HEK293 (cell line): ENCODE measurements around the gene EIF1AX.

Experiments used
- FEZF1 ChIP-seq: fragments of 450-650 bp; formaldehyde crosslinking; IDR thresholded peaks from 2 replicates; pipeline ENCODE4 v1.5.1; 2016; ENCODE audit warnings: missing biosample characterization, missing genetic modification characterization
- KLF1 ChIP-seq: fragments of 450-650 bp; formaldehyde crosslinking; IDR thresholded peaks from 2 replicates; pipeline ENCODE4 v1.5.1; 2016; ENCODE audit warnings: missing biosample characterization, missing genetic modification characterization
- KLF8 ChIP-seq: fragments of 450-650 bp; formaldehyde crosslinking; IDR thresholded peaks from 2 replicates; pipeline ENCODE4 v1.5.1; 2016; ENCODE audit warnings: missing biosample characterization, missing genetic modification characterization
- MZF1 ChIP-seq: fragments of 450-650 bp; formaldehyde crosslinking; IDR thresholded peaks from 2 replicates; pipeline ENCODE4 v1.5.1; 2017; ENCODE audit warnings: missing biosample characterization, missing genetic modification characterization, borderline replicate concordance
- ZBTB48 ChIP-seq: fragments of 450-650 bp; formaldehyde crosslinking; IDR thresholded peaks from 2 replicates; pipeline ENCODE4 v1.5.1; 2016; ENCODE audit warnings: missing biosample characterization, missing genetic modification characterization
- ZEB2 ChIP-seq: fragments of 450-650 bp; formaldehyde crosslinking; IDR thresholded peaks from 2 replicates; pipeline ENCODE4 v1.5.1; 2016; ENCODE audit warnings: missing biosample characterization, missing genetic modification characterization
- ZNF133 ChIP-seq: fragments of 450-650 bp; formaldehyde crosslinking; IDR thresholded peaks from 2 replicates; pipeline ENCODE4 v1.5.1; 2016; ENCODE audit warnings: missing biosample characterization, missing genetic modification characterization
- ZNF146 ChIP-seq: fragments of 450-650 bp; formaldehyde crosslinking; IDR thresholded peaks from 2 replicates; pipeline ENCODE4 v1.5.1; 2016; ENCODE audit warnings: missing biosample characterization, missing genetic modification characterization
- ZNF16 ChIP-seq: fragments of 450-650 bp; formaldehyde crosslinking; IDR thresholded peaks from 2 replicates; pipeline ENCODE4 v1.5.1; 2016; ENCODE audit warnings: low read depth, missing biosample characterization, missing genetic modification characterization
- ZNF248 ChIP-seq: fragments of 450-650 bp; formaldehyde crosslinking; IDR thresholded peaks from 2 replicates; pipeline ENCODE4 v1.5.1; 2017; ENCODE audit warnings: missing biosample characterization, missing genetic modification characterization
- ZNF266 ChIP-seq: fragments of 450-650 bp; formaldehyde crosslinking; IDR thresholded peaks from 2 replicates; pipeline ENCODE4 v1.5.1; 2016; ENCODE audit warnings: missing biosample characterization, missing genetic modification characterization, low read depth
- ZNF302 ChIP-seq: fragments of 450-650 bp; formaldehyde crosslinking; IDR thresholded peaks from 2 replicates; pipeline ENCODE4 v1.5.1; 2016; ENCODE audit warnings: missing biosample characterization, missing genetic modification characterization, low read depth
- ZNF335 ChIP-seq: fragments of 450-650 bp; formaldehyde crosslinking; conservative IDR thresholded peaks from 2 replicates; pipeline ENCODE4 v1.5.1; 2016; ENCODE audit warnings: missing biosample characterization, missing genetic modification characterization
- ZNF416 ChIP-seq: fragments of 450-650 bp; formaldehyde crosslinking; IDR thresholded peaks from 2 replicates; pipeline ENCODE4 v1.5.1; 2016; ENCODE audit warnings: missing biosample characterization, missing genetic modification characterization
- ZNF501 ChIP-seq: fragments of 450-650 bp; formaldehyde crosslinking; IDR thresholded peaks from 2 replicates; pipeline ENCODE4 v1.5.1; 2016; ENCODE audit warnings: missing biosample characterization, missing genetic modification characterization
- ZNF555 ChIP-seq: fragments of 450-650 bp; formaldehyde crosslinking; conservative IDR thresholded peaks from 2 replicates; pipeline ENCODE4 v1.5.1; 2017; ENCODE audit warnings: missing biosample characterization, mild to moderate bottlenecking, missing genetic modification characterization, inconsistent platforms
- ZNF776 ChIP-seq: fragments of 450-650 bp; formaldehyde crosslinking; IDR thresholded peaks from 2 replicates; pipeline ENCODE4 v1.5.0; 2017; ENCODE audit warnings: missing biosample characterization, missing genetic modification characterization, borderline replicate concordance
- ZNF777 ChIP-seq: fragments of 450-650 bp; formaldehyde crosslinking; IDR thresholded peaks from 2 replicates; pipeline ENCODE4 v1.5.1; 2017; ENCODE audit warnings: missing biosample characterization, missing genetic modification characterization, borderline replicate concordance
- ZSCAN30 ChIP-seq: fragments of 450-650 bp; IDR thresholded peaks from 2 replicates; pipeline ENCODE4 v1.5.1; 2018; ENCODE audit warnings: missing biosample characterization, mild to moderate bottlenecking, missing genetic modification characterization, moderate library complexity
- TF ChIP-seq, protein P1 (sequence below): fragments of 450-650 bp; formaldehyde crosslinking; IDR thresholded peaks from 2 replicates; pipeline ENCODE4 v1.5.1; 2016; ENCODE audit warnings: missing biosample characterization, missing genetic modification characterization
- TF ChIP-seq, protein P2 (sequence below): fragments of 450-650 bp; IDR thresholded peaks from 2 replicates; pipeline ENCODE4 v1.5.1; 2018; ENCODE audit warnings: missing biosample characterization, missing genetic modification characterization
- TF ChIP-seq, protein P3 (sequence below): fragments of 450-650 bp; formaldehyde crosslinking; IDR thresholded peaks from 2 replicates; pipeline ENCODE4 v1.5.1; 2016; ENCODE audit warnings: missing biosample characterization, missing genetic modification characterization
- TF ChIP-seq, protein P4 (sequence below): fragments of 450-650 bp; formaldehyde crosslinking; IDR thresholded peaks from 2 replicates; pipeline ENCODE4 v1.5.1; 2016; ENCODE audit warnings: missing biosample characterization, missing genetic modification characterization
- TF ChIP-seq, protein P5 (sequence below): fragments of 450-650 bp; formaldehyde crosslinking; IDR thresholded peaks from 2 replicates; pipeline ENCODE4 v1.5.1; 2017; ENCODE audit warnings: missing biosample characterization, missing genetic modification characterization

The EIF1AX gene

DNA sequence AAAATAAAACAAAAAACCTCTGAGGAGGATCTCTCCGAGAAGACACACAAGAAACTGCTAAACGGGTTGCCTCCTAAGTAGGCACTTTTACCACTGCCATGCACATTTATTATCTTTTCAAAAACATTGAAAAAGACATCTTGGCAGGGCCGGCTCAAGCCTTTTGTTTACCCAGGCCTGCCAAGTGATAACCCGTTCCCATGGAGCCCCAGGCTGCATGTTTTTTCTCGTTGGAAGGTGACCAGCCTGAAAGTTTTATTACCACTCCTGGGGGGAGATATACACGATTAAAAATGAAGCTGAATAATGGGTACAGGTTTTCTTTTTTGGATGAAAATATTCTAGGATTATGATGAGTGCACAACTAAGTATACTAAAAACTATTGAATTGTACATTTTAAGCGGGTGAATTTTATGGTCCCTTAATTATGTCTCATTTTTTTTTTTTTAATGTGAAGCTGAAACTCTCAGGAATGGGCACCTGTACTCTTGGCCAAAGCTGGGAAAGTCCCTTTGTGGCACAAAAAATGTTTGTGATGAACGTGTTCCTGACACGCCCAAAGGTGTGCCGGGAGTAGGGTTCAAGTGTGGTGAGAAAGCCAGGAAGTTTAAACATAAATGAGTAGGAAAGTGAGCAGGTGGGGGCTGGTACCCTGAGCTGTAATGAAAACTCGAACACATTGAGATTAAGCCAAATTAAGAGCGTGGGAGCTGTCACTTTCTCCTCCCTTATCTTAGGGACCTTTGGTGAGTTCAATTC, 23.4 kb downstream of the EIF1AX start (continued):
- TF ChIP-seq, protein P1, sequence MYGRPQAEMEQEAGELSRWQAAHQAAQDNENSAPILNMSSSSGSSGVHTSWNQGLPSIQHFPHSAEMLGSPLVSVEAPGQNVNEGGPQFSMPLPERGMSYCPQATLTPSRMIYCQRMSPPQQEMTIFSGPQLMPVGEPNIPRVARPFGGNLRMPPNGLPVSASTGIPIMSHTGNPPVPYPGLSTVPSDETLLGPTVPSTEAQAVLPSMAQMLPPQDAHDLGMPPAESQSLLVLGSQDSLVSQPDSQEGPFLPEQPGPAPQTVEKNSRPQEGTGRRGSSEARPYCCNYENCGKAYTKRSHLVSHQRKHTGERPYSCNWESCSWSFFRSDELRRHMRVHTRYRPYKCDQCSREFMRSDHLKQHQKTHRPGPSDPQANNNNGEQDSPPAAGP (tag by site-specific recombination), result no peak
- TF ChIP-seq ZNF302 (tag by site-specific recombination) (no peak), KLF1 (tag by site-specific recombination) (no peak), ZNF335 (tag by site-specific recombination) (no peak), ZBTB48 (peak; percentile 50; the same call in 1 of the 2 replicates), ZSCAN30 (tag by site-specific recombination) (0 out of 2 replicates have a peak, but pooled peaks have one; percentile 39), ZEB2 (no peak), KLF8 (tag by site-specific recombination) (no peak), ZNF777 (no peak), ZNF133 (tag by site-specific recombination) (no peak), MZF1 (no peak), ZNF776 (tag by site-specific recombination) (no peak), ZNF16 (tag by site-specific recombination) (no peak), ZNF416 (tag by site-specific recombination) (no peak), ZNF501 (tag by site-specific recombination) (no peak), FEZF1 (peak; percentile 81), ZNF555 (tag by site-specific recombination) (no peak), ZNF248 (tag by site-specific recombination) (no peak), ZNF266 (tag by site-specific recombination) (no peak), ZNF146 (tag by site-specific recombination) (no peak)
- TF ChIP-seq, protein P2, sequence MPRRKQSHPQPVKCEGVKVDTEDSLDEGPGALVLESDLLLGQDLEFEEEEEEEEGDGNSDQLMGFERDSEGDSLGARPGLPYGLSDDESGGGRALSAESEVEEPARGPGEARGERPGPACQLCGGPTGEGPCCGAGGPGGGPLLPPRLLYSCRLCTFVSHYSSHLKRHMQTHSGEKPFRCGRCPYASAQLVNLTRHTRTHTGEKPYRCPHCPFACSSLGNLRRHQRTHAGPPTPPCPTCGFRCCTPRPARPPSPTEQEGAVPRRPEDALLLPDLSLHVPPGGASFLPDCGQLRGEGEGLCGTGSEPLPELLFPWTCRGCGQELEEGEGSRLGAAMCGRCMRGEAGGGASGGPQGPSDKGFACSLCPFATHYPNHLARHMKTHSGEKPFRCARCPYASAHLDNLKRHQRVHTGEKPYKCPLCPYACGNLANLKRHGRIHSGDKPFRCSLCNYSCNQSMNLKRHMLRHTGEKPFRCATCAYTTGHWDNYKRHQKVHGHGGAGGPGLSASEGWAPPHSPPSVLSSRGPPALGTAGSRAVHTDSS (tag by site-specific recombination), result no peak
- TF ChIP-seq, protein P3, sequence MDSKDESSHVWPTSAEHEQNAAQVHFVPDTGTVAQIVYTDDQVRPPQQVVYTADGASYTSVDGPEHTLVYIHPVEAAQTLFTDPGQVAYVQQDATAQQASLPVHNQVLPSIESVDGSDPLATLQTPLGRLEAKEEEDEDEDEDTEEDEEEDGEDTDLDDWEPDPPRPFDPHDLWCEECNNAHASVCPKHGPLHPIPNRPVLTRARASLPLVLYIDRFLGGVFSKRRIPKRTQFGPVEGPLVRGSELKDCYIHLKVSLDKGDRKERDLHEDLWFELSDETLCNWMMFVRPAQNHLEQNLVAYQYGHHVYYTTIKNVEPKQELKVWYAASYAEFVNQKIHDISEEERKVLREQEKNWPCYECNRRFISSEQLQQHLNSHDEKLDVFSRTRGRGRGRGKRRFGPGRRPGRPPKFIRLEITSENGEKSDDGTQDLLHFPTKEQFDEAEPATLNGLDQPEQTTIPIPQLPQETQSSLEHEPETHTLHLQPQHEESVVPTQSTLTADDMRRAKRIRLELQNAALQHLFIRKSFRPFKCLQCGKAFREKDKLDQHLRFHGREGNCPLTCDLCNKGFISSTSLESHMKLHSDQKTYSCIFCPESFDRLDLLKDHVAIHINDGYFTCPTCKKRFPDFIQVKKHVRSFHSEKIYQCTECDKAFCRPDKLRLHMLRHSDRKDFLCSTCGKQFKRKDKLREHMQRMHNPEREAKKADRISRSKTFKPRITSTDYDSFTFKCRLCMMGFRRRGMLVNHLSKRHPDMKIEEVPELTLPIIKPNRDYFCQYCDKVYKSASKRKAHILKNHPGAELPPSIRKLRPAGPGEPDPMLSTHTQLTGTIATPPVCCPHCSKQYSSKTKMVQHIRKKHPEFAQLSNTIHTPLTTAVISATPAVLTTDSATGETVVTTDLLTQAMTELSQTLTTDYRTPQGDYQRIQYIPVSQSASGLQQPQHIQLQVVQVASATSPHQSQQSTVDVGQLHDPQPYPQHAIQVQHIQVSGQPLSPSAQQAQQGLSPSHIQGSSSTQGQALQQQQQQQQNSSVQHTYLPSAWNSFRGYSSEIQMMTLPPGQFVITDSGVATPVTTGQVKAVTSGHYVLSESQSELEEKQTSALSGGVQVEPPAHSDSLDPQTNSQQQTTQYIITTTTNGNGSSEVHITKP (tag by site-specific recombination), result 0 out of 2 replicates have a peak, but pooled peaks have one; percentile 20
- TF ChIP-seq, protein P4, sequence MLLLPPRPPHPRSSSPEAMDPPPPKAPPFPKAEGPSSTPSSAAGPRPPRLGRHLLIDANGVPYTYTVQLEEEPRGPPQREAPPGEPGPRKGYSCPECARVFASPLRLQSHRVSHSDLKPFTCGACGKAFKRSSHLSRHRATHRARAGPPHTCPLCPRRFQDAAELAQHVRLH, result no peak
- TF ChIP-seq, protein P5, sequence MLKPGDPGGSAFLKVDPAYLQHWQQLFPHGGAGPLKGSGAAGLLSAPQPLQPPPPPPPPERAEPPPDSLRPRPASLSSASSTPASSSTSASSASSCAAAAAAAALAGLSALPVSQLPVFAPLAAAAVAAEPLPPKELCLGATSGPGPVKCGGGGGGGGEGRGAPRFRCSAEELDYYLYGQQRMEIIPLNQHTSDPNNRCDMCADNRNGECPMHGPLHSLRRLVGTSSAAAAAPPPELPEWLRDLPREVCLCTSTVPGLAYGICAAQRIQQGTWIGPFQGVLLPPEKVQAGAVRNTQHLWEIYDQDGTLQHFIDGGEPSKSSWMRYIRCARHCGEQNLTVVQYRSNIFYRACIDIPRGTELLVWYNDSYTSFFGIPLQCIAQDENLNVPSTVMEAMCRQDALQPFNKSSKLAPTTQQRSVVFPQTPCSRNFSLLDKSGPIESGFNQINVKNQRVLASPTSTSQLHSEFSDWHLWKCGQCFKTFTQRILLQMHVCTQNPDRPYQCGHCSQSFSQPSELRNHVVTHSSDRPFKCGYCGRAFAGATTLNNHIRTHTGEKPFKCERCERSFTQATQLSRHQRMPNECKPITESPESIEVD (tag by site-specific recombination), result peak; percentile 65
